GM19025 (cell line): ENCODE measurements around the gene CDK10.

Experiments used
- ATAC-seq: cut with Tn5 transposase; IDR thresholded peaks from one replicate; pipeline ENCODE4 v1.9.1; 2021; ENCODE audit warnings: mild to moderate bottlenecking, low read depth, moderate library complexity; ENCODE audit not compliant: unreplicated experiment

CDK10 gene

GRCh38 chr16:89732142-89732917, 45.8 kb downstream of the CDK10 start:
- ATAC-seq = no peak

GRCh38 chr16:89732918-89733242, 46.4 kb downstream of the CDK10 start:
- no peak for ATAC-seq

GRCh38 chr16:89733322-89733721, 46.8 kb downstream of the CDK10 start:
- no peak for ATAC-seq

- no peak for ATAC-seq
These were observed 47.3 kb downstream of the CDK10 start for GRCh38 chr16:89733792-89734191.

DNA sequence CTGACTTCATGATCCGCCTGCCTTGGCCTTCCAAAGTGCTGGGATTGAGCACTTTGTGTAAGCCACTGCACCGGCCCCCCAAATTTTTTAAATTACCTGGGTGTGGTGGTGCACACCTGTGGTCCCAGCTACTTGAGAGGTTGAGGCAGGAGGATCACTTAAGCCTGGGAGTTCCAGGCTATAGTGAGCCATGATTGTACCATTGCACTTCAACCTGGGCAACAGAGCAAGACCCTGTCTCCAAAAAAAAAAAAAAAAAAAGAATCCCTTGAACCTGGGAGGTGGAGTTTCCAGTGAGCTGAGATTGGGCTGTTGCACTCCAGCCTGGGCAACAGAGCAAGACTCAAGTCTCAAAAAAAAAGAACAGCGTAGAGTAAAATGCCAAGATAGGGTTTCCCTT, 50.1 kb downstream of the CDK10 start:
- ATAC-seq = no peak

DNA sequence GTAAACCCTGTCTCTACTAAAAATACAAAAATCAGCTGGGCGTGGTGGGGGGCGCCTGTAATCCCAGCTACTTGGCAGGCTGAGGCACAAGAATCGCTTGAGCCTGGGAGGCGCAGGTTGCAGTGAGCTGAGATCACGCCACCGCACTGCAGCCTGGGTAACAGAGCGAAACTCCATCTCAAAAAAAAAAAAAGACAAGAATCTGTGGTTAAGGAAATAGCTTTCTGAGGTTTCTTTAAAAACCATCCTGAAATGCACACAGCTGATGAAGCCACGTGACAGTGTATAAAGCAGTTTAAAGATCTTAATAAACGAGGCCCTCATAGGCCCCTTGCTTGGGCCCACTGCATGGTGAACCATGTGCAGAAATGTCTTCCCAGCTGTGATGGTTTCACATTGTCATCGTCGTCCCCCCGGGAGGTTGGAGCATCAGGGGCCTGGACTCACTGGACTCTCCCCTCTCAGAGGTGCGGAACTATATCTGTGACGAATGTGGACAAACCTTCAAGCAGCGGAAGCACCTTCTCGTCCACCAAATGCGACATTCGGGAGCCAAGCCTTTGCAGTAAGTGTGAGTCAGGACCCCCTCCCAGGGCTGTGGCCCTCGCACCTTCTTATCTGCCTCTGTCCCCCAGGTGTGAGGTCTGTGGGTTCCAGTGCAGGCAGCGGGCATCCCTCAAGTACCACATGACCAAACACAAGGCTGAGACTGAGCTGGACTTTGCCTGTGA, 51.0 kb downstream of the CDK10 start:
- ATAC-seq = no peak

- no peak for ATAC-seq
These were observed 51.5 kb downstream of the CDK10 start for GRCh38 chr16:89738072-89738377.

DNA sequence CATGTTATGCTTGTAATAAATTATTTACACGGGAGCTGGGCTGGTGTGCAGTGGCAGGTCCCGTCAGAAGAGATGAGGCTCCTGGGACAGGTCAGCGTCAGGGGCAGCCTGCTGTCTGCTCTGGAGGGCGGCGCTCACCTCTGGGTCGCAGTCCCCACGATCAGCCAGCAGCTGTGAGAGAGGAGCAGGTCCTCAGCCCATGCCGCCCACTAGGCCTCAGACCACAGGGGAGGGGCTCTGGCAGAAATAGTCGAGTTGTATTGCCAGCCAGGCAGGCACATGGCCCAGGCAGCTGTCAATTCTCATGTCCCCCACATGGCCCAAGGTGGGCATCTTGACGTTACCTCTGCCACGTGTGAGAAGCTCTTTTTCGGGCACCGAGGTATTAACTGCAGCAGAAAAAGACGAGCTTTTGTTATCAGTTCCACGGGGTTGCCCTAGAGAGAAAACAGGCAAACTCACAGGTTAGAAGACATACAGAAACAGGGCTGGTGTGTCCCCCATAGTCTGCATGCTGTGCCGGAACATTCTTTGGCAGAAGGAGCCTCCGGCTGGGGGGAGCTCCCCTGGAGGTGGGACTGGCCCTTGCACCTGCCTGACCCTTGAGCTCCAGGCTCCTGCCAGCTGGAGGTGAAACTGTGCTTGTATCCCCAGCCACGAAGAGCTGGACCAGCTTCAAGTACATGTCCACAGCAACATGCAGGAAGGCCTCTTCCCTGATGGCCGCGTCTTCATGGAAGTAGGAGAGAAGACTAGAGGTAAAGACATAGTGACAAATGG, 52.2 kb downstream of the CDK10 start:
- ATAC-seq = no peak

DNA sequence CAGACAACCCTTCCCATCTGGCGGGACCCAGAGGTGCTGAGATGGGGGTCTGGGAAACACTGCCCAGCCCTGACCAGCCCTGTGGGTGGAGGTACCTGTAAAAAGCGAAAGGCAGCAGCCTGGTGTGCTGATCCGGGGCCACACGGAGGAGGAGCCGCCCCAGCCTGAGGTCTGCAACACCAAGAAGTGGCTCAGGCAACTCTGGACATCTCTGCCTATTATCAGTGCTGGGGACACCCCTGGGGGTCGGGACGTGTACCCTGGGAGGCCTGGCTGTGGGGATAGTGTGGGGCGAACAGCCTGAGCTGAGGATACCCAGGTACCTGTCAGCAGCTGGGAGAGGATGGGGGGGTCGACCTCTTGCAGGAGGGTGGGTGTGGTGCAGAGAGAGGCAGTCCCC, 52.9 kb downstream of the CDK10 start:
- no peak for ATAC-seq

DNA sequence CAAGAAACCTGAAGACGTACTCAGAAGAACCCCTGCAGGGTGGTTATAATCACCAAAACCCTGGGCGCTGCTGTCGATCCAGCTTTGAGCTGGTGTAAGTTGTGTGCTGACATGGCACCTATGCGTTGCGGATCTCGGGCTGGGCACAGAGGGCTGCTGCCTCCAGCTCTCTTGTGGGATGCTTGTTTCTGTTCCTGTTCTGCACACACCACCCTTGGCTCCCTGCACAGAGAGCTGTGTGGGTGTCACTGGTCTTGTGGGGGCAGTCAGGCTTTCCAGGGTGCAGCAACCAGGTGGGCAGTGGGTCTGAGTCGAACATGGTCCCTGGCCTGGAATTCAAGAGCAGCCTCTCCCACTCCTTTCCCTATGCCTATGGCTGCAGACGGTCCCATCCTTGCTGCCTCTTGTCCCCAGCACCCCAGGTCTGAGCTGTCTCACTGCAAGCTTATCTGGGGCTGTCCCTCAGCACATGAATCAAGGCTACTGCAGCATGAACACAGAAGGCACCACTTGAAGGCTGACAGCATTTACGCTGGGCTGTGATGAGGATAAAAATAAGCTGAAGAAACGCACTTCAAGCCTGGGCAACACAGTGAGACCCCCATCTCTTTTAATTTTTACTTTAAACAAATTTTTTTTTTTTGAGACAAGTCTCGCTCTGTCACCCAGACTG, 55.0 kb downstream of the CDK10 start:
- no peak for ATAC-seq

- no peak for ATAC-seq
These were observed 56.5 kb downstream of the CDK10 start for GRCh38 chr16:89742948-89743347.

GRCh38 chr16:89744813-89745212, 58.3 kb downstream of the CDK10 start:
- no peak for ATAC-seq
